ENCODE data around the gene CISH.

GRCh38 chr3:50594253-50594785 lies 17.3 kb downstream of the CISH start:
- TF ChIP-seq, protein P1, sequence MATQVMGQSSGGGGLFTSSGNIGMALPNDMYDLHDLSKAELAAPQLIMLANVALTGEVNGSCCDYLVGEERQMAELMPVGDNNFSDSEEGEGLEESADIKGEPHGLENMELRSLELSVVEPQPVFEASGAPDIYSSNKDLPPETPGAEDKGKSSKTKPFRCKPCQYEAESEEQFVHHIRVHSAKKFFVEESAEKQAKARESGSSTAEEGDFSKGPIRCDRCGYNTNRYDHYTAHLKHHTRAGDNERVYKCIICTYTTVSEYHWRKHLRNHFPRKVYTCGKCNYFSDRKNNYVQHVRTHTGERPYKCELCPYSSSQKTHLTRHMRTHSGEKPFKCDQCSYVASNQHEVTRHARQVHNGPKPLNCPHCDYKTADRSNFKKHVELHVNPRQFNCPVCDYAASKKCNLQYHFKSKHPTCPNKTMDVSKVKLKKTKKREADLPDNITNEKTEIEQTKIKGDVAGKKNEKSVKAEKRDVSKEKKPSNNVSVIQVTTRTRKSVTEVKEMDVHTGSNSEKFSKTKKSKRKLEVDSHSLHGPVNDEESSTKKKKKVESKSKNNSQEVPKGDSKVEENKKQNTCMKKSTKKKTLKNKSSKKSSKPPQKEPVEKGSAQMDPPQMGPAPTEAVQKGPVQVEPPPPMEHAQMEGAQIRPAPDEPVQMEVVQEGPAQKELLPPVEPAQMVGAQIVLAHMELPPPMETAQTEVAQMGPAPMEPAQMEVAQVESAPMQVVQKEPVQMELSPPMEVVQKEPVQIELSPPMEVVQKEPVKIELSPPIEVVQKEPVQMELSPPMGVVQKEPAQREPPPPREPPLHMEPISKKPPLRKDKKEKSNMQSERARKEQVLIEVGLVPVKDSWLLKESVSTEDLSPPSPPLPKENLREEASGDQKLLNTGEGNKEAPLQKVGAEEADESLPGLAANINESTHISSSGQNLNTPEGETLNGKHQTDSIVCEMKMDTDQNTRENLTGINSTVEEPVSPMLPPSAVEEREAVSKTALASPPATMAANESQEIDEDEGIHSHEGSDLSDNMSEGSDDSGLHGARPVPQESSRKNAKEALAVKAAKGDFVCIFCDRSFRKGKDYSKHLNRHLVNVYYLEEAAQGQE (IDR thresholded peaks at IDR 0.05; ENCODE audit: insufficient replicate concordance, low read depth) = no peak
- TF ChIP-seq CTCF (IDR thresholded peaks at IDR 0.05; ENCODE audit: insufficient read depth, low read length) = no peak
- TF ChIP-seq POLR2AphosphoS5 (IDR thresholded peaks at IDR 0.05; ENCODE audit: low read depth) = no peak

Measured in HL-60 (cell line).